Activated CD4-positive, CD25-positive, alpha-beta regulatory T cell treated with anti-CD3 and anti-CD28 coated beads, Interleukin-2, amount 50 U/mL, for 16 hours (primary cell): Measurements from ENCODE around the gene WNT9A.
"Not testable (repeated sequence)": the region's sequence is repeated elsewhere in the genome, so short reads cannot be mapped to it uniquely, and the experiment has no call there.

ENCODE experiments used
- DNase-seq: peaks from one replicate; pipeline ENCODE4 v3.0.0-alpha.2; 2020; ENCODE audit warnings: low read depth, low spot score

The WNT9A gene

DNA sequence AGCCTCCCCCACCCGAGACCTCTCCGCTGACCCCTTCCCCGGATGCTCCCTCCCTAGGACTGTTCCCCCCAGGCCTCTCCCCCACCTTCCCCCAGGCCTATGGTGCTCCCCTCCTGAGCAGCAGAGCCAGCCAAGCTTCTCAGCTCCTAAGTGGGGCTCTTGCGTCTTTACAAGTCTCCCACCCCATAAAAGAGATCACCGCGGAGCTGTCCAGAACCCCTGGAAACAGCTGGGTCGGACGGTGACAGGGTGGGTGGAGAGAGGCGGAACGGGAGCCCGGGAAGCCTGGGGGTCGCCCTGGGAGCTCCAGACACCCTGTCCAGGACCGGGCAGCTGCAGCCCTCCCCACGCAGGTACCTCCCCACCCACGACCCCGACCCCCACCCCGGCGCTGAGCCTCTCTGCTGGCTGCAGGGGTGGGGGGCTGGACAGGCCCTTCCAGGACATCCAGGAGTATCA is 61.2 kb downstream of the WNT9A start:
- DNase-seq = no peak

DNA sequence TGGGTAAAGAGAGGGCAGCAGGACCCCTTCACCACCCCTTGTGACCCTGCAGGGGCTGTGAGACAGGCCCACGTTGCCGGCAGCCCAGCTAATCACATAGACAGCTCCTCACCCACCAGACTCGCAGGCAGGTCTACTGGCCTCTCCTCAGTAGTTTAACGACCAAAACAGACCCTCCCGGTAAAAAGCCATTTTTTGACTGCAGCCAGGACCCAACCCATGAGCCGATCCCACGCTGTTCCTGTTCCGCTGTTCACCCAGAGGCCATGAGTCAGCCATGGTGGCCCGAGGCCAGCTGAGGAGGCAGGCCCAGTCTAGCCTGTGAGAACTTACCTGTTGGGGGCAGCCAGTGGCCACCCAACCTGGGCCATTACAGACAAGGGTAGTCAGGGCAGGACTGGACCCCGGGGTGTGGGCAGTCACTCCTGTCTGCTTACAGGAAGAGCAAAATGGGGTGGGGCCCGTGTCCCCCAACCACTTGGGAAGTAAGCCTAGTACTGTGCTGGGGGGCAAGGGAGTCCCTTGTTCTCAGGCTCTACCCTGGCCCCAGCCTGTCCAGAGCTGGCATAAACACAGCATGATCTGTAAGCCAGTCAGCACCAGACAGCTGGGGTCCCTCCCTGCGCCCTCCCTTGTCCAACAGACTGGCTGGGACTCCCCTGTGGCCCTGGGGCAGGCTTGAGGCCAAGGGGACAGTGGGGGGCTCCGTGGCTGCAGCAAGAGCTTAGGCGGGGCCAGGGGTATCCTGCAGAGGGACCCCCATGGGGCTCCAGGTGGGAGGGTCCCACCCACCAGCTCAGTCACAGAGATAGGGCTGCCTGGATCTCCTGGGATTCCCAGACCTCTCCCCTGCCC is 61.9 kb downstream of the WNT9A start:
- no peak for DNase-seq

DNA sequence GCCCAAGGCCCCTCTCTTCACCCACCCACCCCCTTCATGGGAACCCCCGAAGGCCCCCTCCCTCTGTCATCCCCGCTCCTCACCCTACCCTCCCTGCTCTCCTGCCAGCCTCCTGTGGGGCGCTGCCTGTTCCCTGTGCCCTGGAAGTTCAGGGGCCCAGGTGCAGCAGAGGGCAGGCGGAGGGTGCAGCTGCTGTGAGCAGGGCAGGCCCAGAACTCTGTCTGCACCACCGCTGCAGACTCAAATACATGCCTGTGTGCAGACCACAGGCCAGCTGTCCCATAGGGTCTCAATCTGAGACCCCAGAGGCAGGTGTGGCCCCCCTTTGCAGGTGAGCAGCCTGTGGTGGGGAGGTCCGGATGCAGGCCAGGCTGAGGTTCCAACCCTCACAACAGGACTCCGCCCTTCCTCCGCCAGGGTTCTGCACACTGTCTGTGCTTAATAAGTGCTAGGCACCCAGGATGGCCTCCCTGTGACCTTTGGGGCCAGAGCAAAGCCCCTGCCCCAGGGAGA is 62.5 kb downstream of the WNT9A start:
- no peak for DNase-seq

DNA sequence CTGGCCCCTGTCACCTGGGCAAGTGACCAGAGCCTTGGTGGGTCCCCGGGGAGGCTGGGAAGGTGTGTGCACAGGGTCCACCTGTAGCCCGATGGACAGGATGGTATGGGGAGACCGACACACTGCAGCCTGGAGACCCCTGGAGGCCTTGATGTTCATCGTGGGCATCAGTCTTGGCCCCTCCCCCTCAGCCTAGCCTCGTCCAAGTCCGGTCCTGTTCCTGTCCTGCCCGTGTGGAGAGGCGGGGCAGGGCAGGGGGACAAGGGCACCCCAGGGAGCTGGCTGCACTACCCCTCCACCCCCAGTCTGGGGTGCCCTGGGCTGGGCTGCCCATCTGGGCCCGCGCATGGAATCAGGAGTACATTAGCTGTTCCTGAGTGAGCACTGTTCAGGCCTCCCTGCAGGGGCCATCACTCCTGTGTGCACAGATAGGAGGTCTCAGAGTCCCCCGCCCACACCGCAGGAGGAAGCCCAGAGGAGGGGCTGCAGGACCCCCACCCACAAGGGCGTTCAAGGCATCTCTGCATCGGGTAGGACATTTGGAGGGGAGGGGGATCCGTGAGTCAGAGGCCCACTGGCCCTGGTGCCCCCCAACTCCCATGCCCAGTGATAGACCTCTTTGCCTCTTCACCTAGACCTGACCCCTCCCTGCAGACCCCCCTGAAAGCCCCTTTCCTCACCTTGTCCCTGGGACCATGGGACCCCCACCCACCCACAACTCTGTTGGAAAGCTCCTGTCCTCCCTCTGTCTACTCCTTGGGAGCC is 63.2 kb downstream of the WNT9A start:
- DNase-seq = no peak

DNA sequence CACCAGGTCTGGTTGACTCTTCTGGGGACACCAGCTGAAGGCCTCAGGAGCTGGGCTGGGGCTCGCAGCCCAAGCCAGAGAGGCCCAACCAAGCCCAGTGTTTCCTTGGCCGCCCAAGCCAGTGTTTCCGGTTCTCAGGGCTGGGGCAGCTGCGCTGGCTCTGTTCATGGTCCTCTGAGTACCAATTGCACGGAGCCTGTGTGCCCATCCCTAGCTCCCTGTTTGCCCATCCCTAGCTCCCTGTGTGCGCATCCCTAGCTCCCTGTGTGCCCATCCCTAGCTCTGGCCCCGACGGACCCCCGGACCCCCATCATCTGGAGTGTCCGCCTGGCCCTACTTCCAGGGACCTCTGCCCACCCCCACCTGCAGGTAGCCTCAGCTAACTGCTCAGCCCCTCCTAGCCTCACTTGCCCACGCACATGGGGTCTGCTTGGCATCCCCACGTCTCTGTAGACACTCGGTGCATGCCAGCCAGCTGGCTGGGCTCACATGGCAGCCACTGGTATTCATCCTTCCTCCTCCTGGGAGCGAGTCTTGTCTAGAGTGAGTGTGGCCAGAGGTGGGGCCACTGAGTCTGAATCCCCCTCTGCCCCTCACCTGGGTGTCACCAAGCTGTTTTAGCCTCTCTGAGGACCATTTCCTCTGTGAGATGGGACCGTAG is 64.0 kb downstream of the WNT9A start:
- DNase-seq = no peak

DNA sequence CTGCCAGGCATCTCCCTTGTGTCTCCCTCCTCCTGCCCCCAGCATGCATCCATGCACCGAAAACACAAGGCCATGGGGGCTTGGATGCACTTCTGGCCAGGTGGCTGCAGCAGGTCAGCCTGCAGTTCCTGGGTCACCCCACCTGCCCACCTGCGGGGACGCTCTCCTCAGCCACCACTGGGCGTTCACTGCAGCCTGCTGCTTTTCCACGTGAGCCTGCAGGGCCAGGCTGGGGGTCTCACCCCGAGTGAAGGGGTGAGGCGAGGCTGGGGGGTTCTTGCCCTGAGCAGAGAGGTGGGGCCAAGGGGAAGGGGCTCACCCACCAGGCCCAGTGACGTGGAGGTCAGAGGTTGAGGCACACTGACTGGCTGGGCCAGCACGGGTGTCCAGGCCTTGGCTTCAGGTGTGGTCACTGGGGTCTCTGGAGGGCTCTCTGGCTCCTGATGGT is 64.6 kb downstream of the WNT9A start:
- no peak for DNase-seq

DNA sequence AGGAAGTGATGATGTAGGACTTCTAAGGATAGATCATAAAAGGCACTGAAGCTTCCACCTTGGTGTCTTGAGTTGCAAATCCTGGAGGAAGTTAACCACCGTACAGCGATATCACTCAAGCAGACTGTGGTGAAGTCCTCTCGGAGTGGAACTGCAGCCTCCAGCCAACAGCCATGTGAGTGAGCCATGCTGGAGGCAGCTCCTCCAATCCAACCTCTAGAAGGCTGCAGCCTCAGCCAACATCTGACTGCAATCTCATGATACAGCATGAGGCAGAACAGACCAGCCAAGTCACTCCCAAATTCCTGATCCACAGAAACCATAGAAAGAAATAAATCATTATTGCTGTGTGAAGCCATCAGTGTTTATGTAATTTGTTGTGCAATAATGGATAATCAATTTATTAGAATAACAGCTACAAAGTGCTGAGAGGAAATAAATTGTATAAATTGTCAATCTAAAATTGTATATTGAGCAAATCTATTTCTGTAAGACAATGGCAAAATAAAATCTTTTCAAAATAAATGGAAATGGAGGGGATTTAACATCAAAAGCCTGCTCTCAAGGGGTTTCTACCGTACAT is 67.3 kb downstream of the WNT9A start:
- no peak for DNase-seq

DNA sequence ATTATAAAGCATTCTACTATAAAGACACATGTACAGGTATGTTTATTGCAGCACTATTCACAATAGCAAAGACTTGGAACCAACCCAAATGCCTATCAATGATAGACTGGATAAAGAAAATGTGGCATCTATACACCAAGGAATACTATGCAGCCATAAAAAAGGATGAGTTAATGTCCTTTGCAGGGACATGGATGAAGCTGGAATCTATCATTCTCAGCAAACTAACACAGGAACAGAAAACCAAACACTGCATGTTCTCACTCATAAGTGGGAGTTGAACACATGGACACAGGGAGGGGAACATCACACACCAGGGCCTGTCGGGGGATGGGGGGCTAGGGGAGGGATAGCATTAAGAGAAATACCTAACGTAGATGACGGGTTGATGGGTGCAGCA is 69.9 kb downstream of the WNT9A start:
- DNase-seq = not testable (repeated sequence)

DNA sequence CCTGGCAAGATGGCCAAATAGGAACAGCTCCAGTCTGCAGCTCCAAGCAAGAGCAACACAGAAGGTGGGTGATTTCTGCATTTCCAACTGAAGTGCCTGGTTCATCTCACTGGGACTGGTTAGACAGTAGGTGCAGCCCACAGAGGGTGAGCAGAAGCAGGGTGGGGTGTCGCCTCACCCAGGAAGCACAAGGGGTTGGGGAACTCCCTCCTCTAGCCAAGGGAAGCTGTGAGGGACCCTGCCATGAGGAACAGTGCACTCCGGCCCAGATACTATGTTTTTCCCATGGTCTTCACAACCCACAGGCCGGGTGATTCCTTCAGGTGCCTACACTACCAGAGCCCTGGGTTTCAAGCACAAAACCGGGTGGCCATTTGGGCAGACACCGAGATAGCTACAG is 75.8 kb downstream of the WNT9A start:
- not testable (repeated sequence) for DNase-seq

DNA sequence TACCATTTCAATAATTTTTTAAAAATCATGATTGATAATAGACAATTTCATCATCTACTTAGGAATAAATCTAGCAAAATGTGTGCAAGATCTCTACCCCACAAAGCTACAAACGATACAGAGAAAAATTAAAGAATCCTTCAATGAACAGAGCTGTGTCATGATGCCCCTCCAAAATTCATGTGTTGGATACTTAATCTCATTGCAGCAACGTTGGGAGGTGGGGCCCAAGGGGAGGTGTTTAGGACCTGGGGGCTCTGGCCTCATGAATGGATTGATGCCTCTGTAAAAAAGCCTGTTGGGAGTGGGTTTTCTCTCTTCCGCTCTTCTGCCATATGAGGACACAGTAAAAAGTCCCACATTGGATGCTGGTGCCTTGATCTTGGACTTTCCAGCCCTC is 77.4 kb downstream of the WNT9A start:
- DNase-seq = no peak

DNA sequence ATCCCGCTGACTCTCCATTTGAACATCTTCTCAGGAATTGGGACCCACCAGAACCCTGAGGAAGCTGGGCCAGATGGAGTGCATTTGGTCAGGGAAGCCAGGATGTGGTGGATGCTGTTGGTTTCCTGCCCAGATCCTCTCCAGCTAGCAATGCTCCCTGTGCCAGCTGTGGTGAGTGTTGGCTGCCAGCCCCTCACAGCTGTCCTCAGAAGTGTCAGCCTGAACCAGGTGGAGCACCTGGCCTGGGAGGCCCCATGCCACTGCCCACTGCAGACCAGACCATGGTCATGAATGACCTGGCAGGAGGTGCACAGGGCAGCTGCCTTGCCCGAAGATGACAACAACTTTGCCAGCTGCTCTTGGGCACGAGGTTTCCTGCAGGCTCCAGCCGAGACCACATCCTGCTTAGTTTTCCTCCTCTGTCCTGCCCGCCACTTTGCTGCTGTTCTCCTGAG is 77.9 kb downstream of the WNT9A start:
- no peak for DNase-seq

DNA sequence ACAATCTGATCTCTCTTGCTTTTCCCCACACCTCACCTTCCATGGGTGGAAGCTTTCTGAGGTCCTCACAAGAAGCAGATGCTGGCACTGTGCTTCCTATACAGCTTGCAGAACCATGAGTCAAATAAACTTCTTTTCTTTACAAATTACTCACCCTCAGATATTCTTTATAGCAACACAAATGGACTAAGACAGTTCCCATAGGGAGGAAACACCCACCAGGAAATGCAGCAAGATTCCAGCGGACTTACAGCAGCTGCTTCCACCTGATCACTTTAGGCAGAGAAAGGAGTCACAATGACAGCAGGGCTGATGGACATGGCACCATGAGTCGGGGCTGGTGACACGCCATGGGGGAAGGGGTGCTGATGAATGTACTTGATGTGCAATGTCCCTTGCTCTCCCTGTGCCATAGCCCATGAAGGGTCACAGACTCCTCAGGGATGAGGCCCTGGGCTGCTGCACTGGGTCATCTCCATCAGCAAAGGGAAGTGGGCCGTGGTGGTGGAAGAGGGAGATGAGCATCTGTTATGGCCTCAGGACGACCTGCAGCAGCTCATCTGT is 78.4 kb downstream of the WNT9A start:
- DNase-seq = no peak
